GM12865 (cell line): Measurements from ENCODE around the gene BMP10.
A peak's percentile ranks its signal among the peaks of the same experiment; 100 is the strongest.
"Not testable (repeated sequence)": the region's sequence is repeated elsewhere in the genome, so short reads cannot be mapped to it uniquely, and the experiment has no call there.

ENCODE experiments used
- DNase-seq: peaks from one replicate; pipeline ENCODE4 v3.0.0; 2010; ENCODE audit warnings: low read depth
- H3K4me3 ChIP-seq: 2 replicates; pipeline ENCODE4 v1.5.1; 2011; ENCODE audit warnings: mild to moderate bottlenecking, low read depth, low read length, control low read depth
- CTCF ChIP-seq: IDR thresholded peaks from 2 replicates; pipeline ENCODE4 v1.5.1; 2011; ENCODE audit warnings: low read length, control low read depth, low read depth, inconsistent platforms; ENCODE audit not compliant: insufficient read depth; ENCODE audit errors: missing control alignments

BMP10 gene

GRCh38 chr2:68900496-68901198, 29.4 kb upstream of the BMP10 start:
- TF ChIP-seq CTCF = peak; percentile 7
- DNase-seq = peak; percentile 19
- H3K4me3 ChIP-seq = no peak overlapping the region

DNA sequence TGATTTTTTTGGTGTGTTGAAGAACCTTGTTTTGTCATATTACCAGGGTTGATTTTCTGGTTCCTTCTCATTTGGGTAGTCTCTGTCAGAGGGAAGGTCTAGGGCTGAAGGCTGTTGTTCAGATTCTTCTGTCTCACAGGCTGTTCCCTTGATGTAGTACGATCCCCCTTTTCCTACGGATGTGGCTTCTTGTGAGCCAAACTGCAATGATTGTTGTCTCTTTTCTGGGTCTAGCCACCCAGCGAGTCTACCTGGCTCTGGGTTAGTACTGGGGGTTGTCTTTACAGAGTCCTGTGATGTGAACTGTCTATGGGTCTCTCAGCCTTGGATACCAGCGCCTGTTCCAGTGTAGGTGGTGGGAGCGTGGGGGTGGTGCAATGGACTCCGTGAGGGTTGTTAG, 24.8 kb upstream of the BMP10 start:
- not testable (repeated sequence) for DNase-seq

DNA sequence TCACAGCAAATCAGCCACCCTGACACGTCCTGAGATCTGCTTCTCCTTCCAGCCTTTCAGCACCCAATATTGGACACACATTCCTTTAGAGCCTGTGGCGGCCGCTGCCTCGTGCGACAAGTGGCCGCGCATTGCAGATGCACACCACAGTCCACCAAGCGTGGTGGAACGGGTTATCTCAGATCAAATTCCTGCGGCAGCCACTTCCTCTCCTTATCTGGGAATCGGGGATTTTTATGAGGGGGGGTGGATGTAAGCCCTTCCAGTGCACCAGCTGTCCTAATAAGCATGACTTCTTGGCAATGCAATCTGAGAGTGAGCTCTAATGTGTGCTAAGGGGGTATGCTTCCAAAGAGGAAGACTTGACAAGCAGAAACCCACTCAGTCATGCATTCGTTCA, 18.3 kb upstream of the BMP10 start:
- TF ChIP-seq CTCF = no peak
- no peak for DNase-seq
- H3K4me3 ChIP-seq = no peak overlapping the region

More for the DNA sequence above, 24.8 kb upstream of the BMP10 start:
- not testable (repeated sequence) for H3K4me3 ChIP-seq

- TF ChIP-seq CTCF = no peak
- no peak overlapping the region for H3K4me3 ChIP-seq
- no peak for DNase-seq
Observed at GRCh38 chr2:68889021-68889420, 17.8 kb upstream of the BMP10 start.

DNA sequence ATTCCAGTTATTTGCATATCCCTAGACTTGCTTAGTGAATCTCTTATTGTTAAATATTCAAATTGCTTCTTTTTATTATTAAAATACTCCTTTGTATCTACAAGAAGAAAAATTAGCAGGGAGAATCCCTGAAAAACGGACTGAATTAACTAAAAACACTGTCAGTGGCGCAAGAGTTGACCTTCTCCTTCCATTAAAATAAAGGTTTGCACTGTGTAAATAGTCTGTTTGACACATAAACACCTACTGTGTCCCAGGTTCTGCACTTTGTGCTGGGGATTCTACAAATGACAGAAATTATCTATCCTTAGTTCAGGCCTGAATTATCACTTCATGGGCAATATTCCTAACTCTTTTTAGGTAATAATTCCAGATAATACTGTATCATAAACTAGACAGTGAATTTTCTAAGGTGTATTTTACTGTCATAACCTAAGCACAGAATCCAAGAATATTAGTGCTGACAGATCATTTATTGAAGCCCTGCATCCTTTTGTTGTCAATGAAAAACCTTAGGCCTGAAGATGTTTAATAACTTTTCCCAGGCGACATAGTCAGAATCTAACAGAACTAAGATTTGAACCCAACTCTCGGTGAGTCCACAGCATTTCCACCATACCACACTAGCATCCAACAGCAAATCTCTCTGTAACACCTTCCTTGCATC, 17.0 kb upstream of the BMP10 start:
- no peak for DNase-seq
- no peak overlapping the region for H3K4me3 ChIP-seq
- no peak for TF ChIP-seq CTCF

- H3K4me3 ChIP-seq = no peak overlapping the region
- no peak for DNase-seq
- no peak for TF ChIP-seq CTCF
Observed at GRCh38 chr2:68885811-68886075, 14.5 kb upstream of the BMP10 start.

GRCh38 chr2:68885074-68885810, 14.0 kb upstream of the BMP10 start:
- DNase-seq = no peak

More at GRCh38 chr2:68885074-68885810, 14.0 kb upstream of the BMP10 start:
- no peak for TF ChIP-seq CTCF
- no peak overlapping the region for H3K4me3 ChIP-seq
